Transverse colon (tissue), 4 donors: ENCODE measurements around the gene MAPK14. TPM values are rescaled to one million over a fixed set of nuclear protein-coding genes. Genes with fewer than 3 reads are reported as not detected.

ENCODE experiments used
- DNase-seq: peaks from one replicate; pipeline ENCODE4 v3.0.0-alpha.2; 2019
- H3K27ac ChIP-seq, 4 donors: fragments of 200-600 bp; sonication (generic); 2 replicates each; pipeline ENCODE4 v1.5.1; 2016 to 2018; ENCODE audit warnings: inconsistent platforms in 4 of 4
- H3K27me3 ChIP-seq: fragments of 200-600 bp; sonication (generic); 2 replicates; pipeline ENCODE4 v1.5.1; 2017; ENCODE audit warnings: inconsistent platforms
- H3K36me3 ChIP-seq, 4 donors: fragments of 200-600 bp; sonication (generic); 2 replicates each; pipeline ENCODE4 v1.5.1; 2017 to 2019; ENCODE audit warnings: inconsistent platforms in 4 of 4
- H3K4me1 ChIP-seq, 4 donors: fragments of 200-600 bp; sonication (generic); 2 replicates each; pipeline ENCODE4 v1.5.1; 2017 to 2020; ENCODE audit warnings: inconsistent platforms in 4 of 4
- H3K4me3 ChIP-seq, 4 donors: fragments of 200-600 bp; sonication (generic); 1 replicate in 1 of 4; 2 replicates in 3 of 4; pipeline versions ENCODE4 v1.5.1 to v1.6.1; 2017 to 2019; ENCODE audit warnings: inconsistent platforms in 4 of 4
- H3K9me3 ChIP-seq, 2 donors: fragments of 200-600 bp; sonication (generic); 2 replicates each; pipeline ENCODE4 v1.5.1; 2017 to 2019; ENCODE audit warnings: inconsistent platforms in 2 of 2
- EP300 ChIP-seq: sonication (generic); formaldehyde crosslinking; IDR thresholded peaks from one replicate; pipeline ENCODE4 v1.6.1; 2017; ENCODE audit warnings: antibody characterized with exemption, low read depth
- POLR2A ChIP-seq: fragments of 450-650 bp; IDR thresholded peaks from one replicate; pipeline ENCODE4 v1.6.1; 2016; ENCODE audit warnings: antibody characterized with exemption, mild to moderate bottlenecking, moderate library complexity
- POLR2AphosphoS5 ChIP-seq, 3 donors: sonication (generic); formaldehyde crosslinking; IDR thresholded peaks; one replicate each; pipeline ENCODE4 v1.6.1; 2016; ENCODE audit warnings: antibody characterized with exemption in 3 of 3
- WGBS, 2 donors: methylation state at CpG; one replicate each; pipeline ENCODE4 v1.1.5; 2018; ENCODE audit warnings: low coverage in 1 of 2; 5-methylcytosine and 5-hydroxymethylcytosine counted together
- in situ Hi-C, 4 donors: fragments of 200-750 bp; cut with MboI; loops; one replicate each; pipeline versions ENCODE4 v1.15.0 to v1.15.1; 2017; ENCODE audit warnings: low sequenced_read_pairs in 3 of 4, low pct_ligation_motif_present in 1 of 4, low pct_unique_long_range_greater_than_20kb in 1 of 4
- intact Hi-C: fragments of 100-400 bp; cut with DNase I; formaldehyde crosslinking; loops from one replicate; pipeline ENCODE4 v1.15.1; 2023; ENCODE audit warnings: low total_unique reads
- total RNA-seq, 4 donors: library from RNA; depleted of rRNA; stranded (reverse); fragments of >200 nt; gene quantifications; one replicate each; pipeline ENCODE4 v1.1.0, GENCODE V29; 2016
- TF ChIP-seq, protein P1 (sequence below), 5 experiments: fragments of 200-600 bp in 3 of 5; fragments of 450-650 bp in 2 of 5; sonication (generic) in 3 of 5; IDR thresholded peaks; 1 replicate in 2 of 5; 2 replicates in 3 of 5; pipeline ENCODE4 v1.5.1; 2016 to 2017; ENCODE audit warnings: antibody characterized with exemption in 5 of 5, inconsistent platforms in 3 of 5, mild to moderate bottlenecking in 2 of 5, moderate library complexity in 1 of 5

The MAPK14 gene
- total RNA-seq, 4 donors from 2014 or later = 82.2 to 132 (median 112) TPM

GRCh38 chr6:36102853-36103252 lies 75.2 kb downstream of the MAPK14 start:
- no peaks in the 10 kb centered on the region for H3K9me3 ChIP-seq
- no peak for DNase-seq

DNA sequence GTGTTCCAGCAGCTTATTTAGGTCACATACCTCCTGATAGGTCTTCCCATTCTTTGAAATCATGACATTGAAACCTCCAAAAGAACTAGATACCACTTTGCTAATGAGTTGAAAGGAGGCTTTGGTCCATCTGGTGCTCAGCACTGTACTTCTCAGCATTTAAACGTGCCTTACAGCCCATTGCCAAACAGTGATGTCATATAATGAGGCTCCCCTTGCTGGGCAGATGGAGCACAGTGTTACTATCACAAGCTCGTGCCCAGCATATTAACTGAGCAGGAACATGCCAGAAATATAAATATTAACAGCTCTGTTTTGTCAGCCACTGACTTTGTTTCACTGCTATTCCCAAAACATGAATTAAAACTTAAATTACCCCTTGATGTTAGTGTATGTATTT lies 77.2 kb downstream of the MAPK14 start:
- peaks cover 0 to 45% (median 11%) of the 10 kb centered on the region in 4 donors for H3K36me3 ChIP-seq
- WGBS, 2 donors = 49 to 54% methylated on average over 2 of the region's 2 CpGs
- in situ Hi-C loops (loop anchor here in 1 of 4 donors (25.0 kb wide), 1 partner anchor 257 kb away; no protein-coding TSS in a partner anchor), intact Hi-C loops (no loop called here)
- TF ChIP-seq, protein P1, sequence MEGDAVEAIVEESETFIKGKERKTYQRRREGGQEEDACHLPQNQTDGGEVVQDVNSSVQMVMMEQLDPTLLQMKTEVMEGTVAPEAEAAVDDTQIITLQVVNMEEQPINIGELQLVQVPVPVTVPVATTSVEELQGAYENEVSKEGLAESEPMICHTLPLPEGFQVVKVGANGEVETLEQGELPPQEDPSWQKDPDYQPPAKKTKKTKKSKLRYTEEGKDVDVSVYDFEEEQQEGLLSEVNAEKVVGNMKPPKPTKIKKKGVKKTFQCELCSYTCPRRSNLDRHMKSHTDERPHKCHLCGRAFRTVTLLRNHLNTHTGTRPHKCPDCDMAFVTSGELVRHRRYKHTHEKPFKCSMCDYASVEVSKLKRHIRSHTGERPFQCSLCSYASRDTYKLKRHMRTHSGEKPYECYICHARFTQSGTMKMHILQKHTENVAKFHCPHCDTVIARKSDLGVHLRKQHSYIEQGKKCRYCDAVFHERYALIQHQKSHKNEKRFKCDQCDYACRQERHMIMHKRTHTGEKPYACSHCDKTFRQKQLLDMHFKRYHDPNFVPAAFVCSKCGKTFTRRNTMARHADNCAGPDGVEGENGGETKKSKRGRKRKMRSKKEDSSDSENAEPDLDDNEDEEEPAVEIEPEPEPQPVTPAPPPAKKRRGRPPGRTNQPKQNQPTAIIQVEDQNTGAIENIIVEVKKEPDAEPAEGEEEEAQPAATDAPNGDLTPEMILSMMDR (IDR thresholded peaks at IDR 0.05) = no peak
- no peak for TF ChIP-seq EP300
- peak in 1 of 3 donors; percentile 22 for TF ChIP-seq POLR2AphosphoS5 (IDR thresholded peaks at IDR 0.05)
- no peak for TF ChIP-seq POLR2A
- no peak for DNase-seq
- H3K4me3 ChIP-seq = no peak overlapping the region
- no peak overlapping the region for H3K27ac ChIP-seq
- H3K9me3 ChIP-seq = no peaks in the 10 kb centered on the region
- no peaks in the 10 kb centered on the region for H3K27me3 ChIP-seq
- peaks cover 0 to 9% (median 0%) of the 10 kb centered on the region in 4 donors for H3K4me1 ChIP-seq

More at GRCh38 chr6:36102853-36103252, 75.2 kb downstream of the MAPK14 start:
- Histone ChIP-seq H3K4me3 (no peak overlapping the region), H3K4me1 (peaks cover 0 to 9% (median 0%) of the 10 kb centered on the region in 4 donors), H3K27ac (no peak overlapping the region), H3K27me3 (no peaks in the 10 kb centered on the region), H3K36me3 (peaks cover 0 to 31% (median 11%) of the 10 kb centered on the region in 4 donors)
- intact Hi-C loops = no loop called here
- in situ Hi-C loops = loop anchor here in 1 of 4 donors (25.0 kb wide), 1 partner anchor 259 kb away; no protein-coding TSS in a partner anchor
- TF ChIP-seq, protein P1 (IDR thresholded peaks at IDR 0.05) = no peak
- no peak for TF ChIP-seq POLR2A
- TF ChIP-seq POLR2AphosphoS5 (IDR thresholded peaks at IDR 0.05) = no peak
- no peak for TF ChIP-seq EP300
- WGBS, 2 donors = 68% methylated on average over 4 of the region's 4 CpGs

DNA sequence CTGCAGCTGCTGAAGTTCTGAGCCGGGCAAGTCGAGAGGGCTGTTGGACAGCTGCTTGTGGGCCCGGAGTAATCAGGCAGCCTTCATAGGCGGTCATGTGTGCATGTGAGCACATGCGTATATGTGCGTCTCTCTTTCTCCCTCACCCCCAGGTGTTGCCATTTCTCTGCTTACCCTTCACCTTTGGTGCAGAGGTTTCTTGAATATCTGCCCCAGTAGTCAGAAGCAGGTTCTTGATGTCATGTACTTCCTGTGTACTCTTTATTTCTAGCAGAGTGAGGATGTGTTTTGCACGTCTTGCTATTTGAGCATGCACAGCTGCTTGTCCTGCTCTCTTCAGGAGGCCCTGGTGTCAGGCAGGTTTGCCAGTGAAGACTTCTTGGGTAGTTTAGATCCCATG lies 81.5 kb downstream of the MAPK14 start:
- TF ChIP-seq POLR2AphosphoS5 (IDR thresholded peaks at IDR 0.05) (peak in 1 of 3 donors; percentile 12), EP300 (no peak), POLR2A (peak; percentile 18)
- TF ChIP-seq, protein P1 (IDR thresholded peaks at IDR 0.05) = no peak
- Histone ChIP-seq H3K27me3 (no peaks in the 10 kb centered on the region), H3K4me1 (peaks cover 0 to 23% (median 2%) of the 10 kb centered on the region in 4 donors), H3K4me3 (no peak overlapping the region), H3K36me3 (peaks cover 0 to 38% (median 3%) of the 10 kb centered on the region in 4 donors), H3K9me3 (no peaks in the 10 kb centered on the region), H3K27ac (peak overlapping the region in 1 of 4 donors; percentile 24)
- intact Hi-C loops = no loop called here
- no peak for DNase-seq
- 70 to 81% methylated on average over 7 of the region's 7 CpGs for WGBS, 2 donors
- in situ Hi-C loops = loop anchor here in 1 of 4 donors (25.0 kb wide), 1 partner anchor 253 kb away; no protein-coding TSS in a partner anchor

DNA sequence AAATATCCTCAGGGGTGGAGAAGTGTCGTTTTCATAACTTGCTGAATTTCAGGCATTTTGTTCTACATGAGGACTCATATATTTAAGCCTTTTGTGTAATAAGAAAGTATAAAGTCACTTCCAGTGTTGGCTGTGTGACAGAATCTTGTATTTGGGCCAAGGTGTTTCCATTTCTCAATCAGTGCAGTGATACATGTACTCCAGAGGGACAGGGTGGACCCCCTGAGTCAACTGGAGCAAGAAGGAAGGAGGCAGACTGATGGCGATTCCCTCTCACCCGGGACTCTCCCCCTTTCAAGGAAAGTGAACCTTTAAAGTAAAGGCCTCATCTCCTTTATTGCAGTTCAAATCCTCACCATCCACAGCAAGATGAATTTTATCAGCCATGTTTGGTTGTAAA lies 82.4 kb downstream of the MAPK14 start:
- in situ Hi-C loops = loop anchor here in 1 of 4 donors (25.0 kb wide), 1 partner anchor 252 kb away; no protein-coding TSS in a partner anchor
- no peak overlapping the region for H3K4me3 ChIP-seq
- H3K9me3 ChIP-seq = no peaks in the 10 kb centered on the region
- peaks cover 4 to 32% (median 5%) of the 10 kb centered on the region in 4 donors for H3K4me1 ChIP-seq
- TF ChIP-seq, protein P1 (IDR thresholded peaks at IDR 0.05) = no peak
- TF ChIP-seq POLR2A (no peak), EP300 (no peak), POLR2AphosphoS5 (IDR thresholded peaks at IDR 0.05) (no peak)
- intact Hi-C loops = no loop called here
- peaks cover 0 to 38% (median 2%) of the 10 kb centered on the region in 4 donors for H3K36me3 ChIP-seq
- 92 to 94% methylated on average over 3 of the region's 3 CpGs for WGBS, 2 donors
- DNase-seq = no peak
- no peak overlapping the region for H3K27ac ChIP-seq
- no peaks in the 10 kb centered on the region for H3K27me3 ChIP-seq
